ENCODE results near the gene SLC39A9. TPM values are rescaled to one million over a fixed set of nuclear protein-coding genes. Genes with fewer than 3 reads are reported as not detected.
A peak's percentile ranks its signal among the peaks of the same experiment; 100 is the strongest.

Gene SLC39A9
- polyA plus RNA-seq, 1 donor from 2014 or later = 88.5 TPM

DNA sequence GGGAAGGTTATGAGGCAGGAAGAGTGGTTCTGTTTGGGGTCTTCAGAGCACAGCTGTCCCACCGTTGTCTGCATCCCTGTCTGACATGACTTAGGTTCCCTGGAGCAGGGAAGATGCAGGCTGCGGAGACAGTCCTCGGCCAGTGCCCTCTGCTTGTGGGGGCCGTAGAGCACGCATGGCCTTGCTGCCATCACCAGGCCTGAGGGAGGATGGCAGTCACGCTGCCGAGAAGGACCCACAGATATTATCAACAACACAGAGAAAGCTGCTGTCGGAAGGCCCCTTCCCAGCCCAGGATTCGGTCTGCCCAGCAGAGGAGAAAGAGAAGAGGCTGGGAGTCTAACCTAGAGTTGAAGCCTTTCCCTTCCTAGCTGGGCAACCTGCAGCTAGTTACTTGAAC, 35.4 kb upstream of the SLC39A9 start:
- H3K9ac ChIP-seq (ENCODE audit: low read length) = no peak overlapping the region
- no peaks in the 10 kb centered on the region for H3K27me3 ChIP-seq (ENCODE audit: insufficient read depth, low read depth, low read length)
- no peak overlapping the region for H2AFZ ChIP-seq (ENCODE audit: low read depth, low read length)
- no peaks in the 10 kb centered on the region for H3F3A ChIP-seq (ENCODE audit: insufficient read depth, low read length, poor library complexity, severe bottlenecking)
- H3K4me3 ChIP-seq (ENCODE audit: low read length) = no peak overlapping the region
- no peaks in the 10 kb centered on the region for H3K9me3 ChIP-seq (ENCODE audit: low read length)
- no peaks in the 10 kb centered on the region for H3K9me2 ChIP-seq (ENCODE audit: insufficient read depth, low read length)
- H3K36me3 ChIP-seq (ENCODE audit: insufficient read depth, low read length) = no peaks in the 10 kb centered on the region
- no peaks in the 10 kb centered on the region for H4K20me1 ChIP-seq (ENCODE audit: insufficient read depth)
- TF ChIP-seq POLR2AphosphoS5 (IDR thresholded peaks at IDR 0.05) = peak; percentile 23
- no peak for TF ChIP-seq MXI1 (conservative IDR thresholded peaks at IDR 0.05; ENCODE audit: poor library complexity, severe bottlenecking)
- TF ChIP-seq SMC3 (conservative IDR thresholded peaks at IDR 0.05; ENCODE audit: poor library complexity) = peak; percentile 85
- TF ChIP-seq, protein P1, sequence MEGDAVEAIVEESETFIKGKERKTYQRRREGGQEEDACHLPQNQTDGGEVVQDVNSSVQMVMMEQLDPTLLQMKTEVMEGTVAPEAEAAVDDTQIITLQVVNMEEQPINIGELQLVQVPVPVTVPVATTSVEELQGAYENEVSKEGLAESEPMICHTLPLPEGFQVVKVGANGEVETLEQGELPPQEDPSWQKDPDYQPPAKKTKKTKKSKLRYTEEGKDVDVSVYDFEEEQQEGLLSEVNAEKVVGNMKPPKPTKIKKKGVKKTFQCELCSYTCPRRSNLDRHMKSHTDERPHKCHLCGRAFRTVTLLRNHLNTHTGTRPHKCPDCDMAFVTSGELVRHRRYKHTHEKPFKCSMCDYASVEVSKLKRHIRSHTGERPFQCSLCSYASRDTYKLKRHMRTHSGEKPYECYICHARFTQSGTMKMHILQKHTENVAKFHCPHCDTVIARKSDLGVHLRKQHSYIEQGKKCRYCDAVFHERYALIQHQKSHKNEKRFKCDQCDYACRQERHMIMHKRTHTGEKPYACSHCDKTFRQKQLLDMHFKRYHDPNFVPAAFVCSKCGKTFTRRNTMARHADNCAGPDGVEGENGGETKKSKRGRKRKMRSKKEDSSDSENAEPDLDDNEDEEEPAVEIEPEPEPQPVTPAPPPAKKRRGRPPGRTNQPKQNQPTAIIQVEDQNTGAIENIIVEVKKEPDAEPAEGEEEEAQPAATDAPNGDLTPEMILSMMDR (IDR thresholded peaks at IDR 0.05; ENCODE audit: poor library complexity, severe bottlenecking) = peak; percentile 76
- TF ChIP-seq EP300 (conservative IDR thresholded peaks at IDR 0.05; ENCODE audit: poor library complexity, severe bottlenecking) = no peak
- peak; percentile 82 for TF ChIP-seq RAD21 (conservative IDR thresholded peaks at IDR 0.05)
- no peak overlapping the region for H3K27ac ChIP-seq (ENCODE audit: low read length)
- no peak overlapping the region for H3K4me2 ChIP-seq (ENCODE audit: low read length)
- no peaks in the 10 kb centered on the region for H3K79me2 ChIP-seq (replicated peaks; ENCODE audit: insufficient read depth, low read length)

DNA sequence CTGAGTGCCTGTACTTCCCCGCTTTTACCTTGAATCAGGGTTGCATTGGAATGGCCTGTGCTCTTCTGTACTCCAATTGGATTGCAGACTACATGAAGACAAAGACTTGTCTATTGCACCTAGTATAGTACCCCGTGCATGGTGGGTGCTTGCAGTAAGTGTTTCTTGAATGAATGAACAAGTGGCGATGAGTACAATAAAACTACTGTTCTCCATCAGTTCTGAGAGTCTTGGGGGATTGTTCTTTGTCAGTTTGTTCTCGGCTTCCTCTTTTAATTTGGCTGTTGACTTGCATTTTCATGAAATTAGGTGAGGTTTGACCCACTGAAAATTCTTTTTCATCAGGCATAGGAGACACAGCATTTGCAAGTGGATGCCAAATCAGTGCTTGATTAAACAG, 34.5 kb upstream of the SLC39A9 start:
- H3K4me3 ChIP-seq (ENCODE audit: low read length) = no peak overlapping the region
- no peaks in the 10 kb centered on the region for H4K20me1 ChIP-seq (ENCODE audit: insufficient read depth)
- TF ChIP-seq EP300 (conservative IDR thresholded peaks at IDR 0.05; ENCODE audit: poor library complexity, severe bottlenecking) = no peak
- TF ChIP-seq SMC3 (conservative IDR thresholded peaks at IDR 0.05; ENCODE audit: poor library complexity) = no peak
- no peak for TF ChIP-seq RAD21 (conservative IDR thresholded peaks at IDR 0.05)
- TF ChIP-seq, protein P1 (IDR thresholded peaks at IDR 0.05; ENCODE audit: poor library complexity, severe bottlenecking) = no peak
- TF ChIP-seq, protein P2, sequence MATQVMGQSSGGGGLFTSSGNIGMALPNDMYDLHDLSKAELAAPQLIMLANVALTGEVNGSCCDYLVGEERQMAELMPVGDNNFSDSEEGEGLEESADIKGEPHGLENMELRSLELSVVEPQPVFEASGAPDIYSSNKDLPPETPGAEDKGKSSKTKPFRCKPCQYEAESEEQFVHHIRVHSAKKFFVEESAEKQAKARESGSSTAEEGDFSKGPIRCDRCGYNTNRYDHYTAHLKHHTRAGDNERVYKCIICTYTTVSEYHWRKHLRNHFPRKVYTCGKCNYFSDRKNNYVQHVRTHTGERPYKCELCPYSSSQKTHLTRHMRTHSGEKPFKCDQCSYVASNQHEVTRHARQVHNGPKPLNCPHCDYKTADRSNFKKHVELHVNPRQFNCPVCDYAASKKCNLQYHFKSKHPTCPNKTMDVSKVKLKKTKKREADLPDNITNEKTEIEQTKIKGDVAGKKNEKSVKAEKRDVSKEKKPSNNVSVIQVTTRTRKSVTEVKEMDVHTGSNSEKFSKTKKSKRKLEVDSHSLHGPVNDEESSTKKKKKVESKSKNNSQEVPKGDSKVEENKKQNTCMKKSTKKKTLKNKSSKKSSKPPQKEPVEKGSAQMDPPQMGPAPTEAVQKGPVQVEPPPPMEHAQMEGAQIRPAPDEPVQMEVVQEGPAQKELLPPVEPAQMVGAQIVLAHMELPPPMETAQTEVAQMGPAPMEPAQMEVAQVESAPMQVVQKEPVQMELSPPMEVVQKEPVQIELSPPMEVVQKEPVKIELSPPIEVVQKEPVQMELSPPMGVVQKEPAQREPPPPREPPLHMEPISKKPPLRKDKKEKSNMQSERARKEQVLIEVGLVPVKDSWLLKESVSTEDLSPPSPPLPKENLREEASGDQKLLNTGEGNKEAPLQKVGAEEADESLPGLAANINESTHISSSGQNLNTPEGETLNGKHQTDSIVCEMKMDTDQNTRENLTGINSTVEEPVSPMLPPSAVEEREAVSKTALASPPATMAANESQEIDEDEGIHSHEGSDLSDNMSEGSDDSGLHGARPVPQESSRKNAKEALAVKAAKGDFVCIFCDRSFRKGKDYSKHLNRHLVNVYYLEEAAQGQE (IDR thresholded peaks at IDR 0.05; ENCODE audit: borderline replicate concordance) = no peak
- TF ChIP-seq TAF1 (IDR thresholded peaks at IDR 0.05; ENCODE audit: low read depth) = no peak
- no peak for TF ChIP-seq MXI1 (conservative IDR thresholded peaks at IDR 0.05; ENCODE audit: poor library complexity, severe bottlenecking)
- TF ChIP-seq EZH2 (IDR thresholded peaks at IDR 0.05; ENCODE audit: borderline replicate concordance, insufficient read depth, low read length, poor library complexity, severe bottlenecking) = no peak
- TF ChIP-seq POLR2AphosphoS5 (IDR thresholded peaks at IDR 0.05) = no peak
- H3K79me2 ChIP-seq (replicated peaks; ENCODE audit: insufficient read depth, low read length) = no peaks in the 10 kb centered on the region
- no peak overlapping the region for H3K4me2 ChIP-seq (ENCODE audit: low read length)
- H3K27me3 ChIP-seq (ENCODE audit: insufficient read depth, low read depth, low read length) = no peaks in the 10 kb centered on the region
- H3F3A ChIP-seq (ENCODE audit: insufficient read depth, low read length, poor library complexity, severe bottlenecking) = no peaks in the 10 kb centered on the region
- no peaks in the 10 kb centered on the region for H3K9me2 ChIP-seq (ENCODE audit: insufficient read depth, low read length)
- H3K9ac ChIP-seq (ENCODE audit: low read length) = no peak overlapping the region
- H2AFZ ChIP-seq (ENCODE audit: low read depth, low read length) = no peak overlapping the region
- H3K36me3 ChIP-seq (ENCODE audit: insufficient read depth, low read length) = no peaks in the 10 kb centered on the region
- H3K9me3 ChIP-seq (ENCODE audit: low read length) = no peaks in the 10 kb centered on the region
- no peak overlapping the region for H3K27ac ChIP-seq (ENCODE audit: low read length)
